AG04449 (cell line): ENCODE results near the gene IMPG1.

ENCODE experiments used
- CTCF ChIA-PET: fragments of 350-600 bp; formaldehyde crosslinking; extraction: SDS; loops from one replicate; lab custom pipeline; 2021; ENCODE audit warnings: antibody characterized with exemption; lab: Yijun Ruan, JAX
- POLR2A ChIA-PET: fragments of 400-600, 350-600 bp; formaldehyde crosslinking; extraction: SDS; loops from one replicate; lab custom pipeline; 2020; ENCODE audit warnings: antibody characterized with exemption, inconsistent platforms; lab: Yijun Ruan, JAX
- DNase-seq: peaks from one replicate; pipeline ENCODE4 v3.0.0-alpha.2; 2010; ENCODE audit warnings: low read depth, low spot score
- H3K4me3 ChIP-seq: 2 replicates; pipeline ENCODE4 v1.5.1; 2011; ENCODE audit warnings: low read depth, mild to moderate bottlenecking, control low read depth, low read length
- CTCF ChIP-seq: IDR thresholded peaks from one replicate; pipeline ENCODE4 v1.5.1; 2011; ENCODE audit warnings: mild to moderate bottlenecking, moderate library complexity, low read length, control low read depth, inconsistent platforms; ENCODE audit not compliant: insufficient read depth; ENCODE audit errors: missing control alignments

IMPG1 gene

GRCh38 chr6:76072562-76072961 lies at the start of gene IMPG1:
TSS of gene IMPG1 (minus strand) at chr6:76072662. CDS start at chr6:76072488, 174 bp downstream.
- no peak within 1 kb of the TSS for H3K4me3 ChIP-seq
- CTCF ChIA-PET = no interaction called here
- POLR2A ChIA-PET = no interaction called here
- TF ChIP-seq CTCF = no peak
- no peak for DNase-seq

GRCh38 chr6:76120302-76120701 lies 47.8 kb upstream of the IMPG1 start:
- TF ChIP-seq CTCF = no peak
- no peak overlapping the region for H3K4me3 ChIP-seq
- ChIA-PET CTCF (no interaction called here), POLR2A (no interaction called here)
- DNase-seq = no peak

- no peak for DNase-seq
- H3K4me3 ChIP-seq = no peak overlapping the region
- POLR2A ChIA-PET = no interaction called here
- no peak for TF ChIP-seq CTCF
- CTCF ChIA-PET = no interaction called here
These were observed 819 bp upstream of the IMPG1 start for GRCh38 chr6:76073281-76073680.

GRCh38 chr6:76057469-76057868 lies 15.0 kb downstream of the IMPG1 start:
- no peak for TF ChIP-seq CTCF
- H3K4me3 ChIP-seq = no peak overlapping the region
- CTCF ChIA-PET = no interaction called here
- POLR2A ChIA-PET = no interaction called here
- DNase-seq = no peak

GRCh38 chr6:76052314-76052713 lies 20.1 kb downstream of the IMPG1 start:
- H3K4me3 ChIP-seq = no peak overlapping the region
- ChIA-PET POLR2A (no interaction called here), CTCF (no interaction called here)
- no peak for TF ChIP-seq CTCF
- DNase-seq = no peak

- no peak for TF ChIP-seq CTCF
- no peak for DNase-seq
- ChIA-PET POLR2A (no interaction called here), CTCF (no interaction called here)
- no peak overlapping the region for H3K4me3 ChIP-seq
These were observed 28.8 kb downstream of the IMPG1 start for GRCh38 chr6:76043690-76044089.
